ENCODE data around the gene POLD2.
A peak's percentile ranks its signal among the peaks of the same experiment; 100 is the strongest.

POLD2 gene

GRCh38 chr7:44097064-44097932 is 26.1 kb downstream of the POLD2 start:
- TF ChIP-seq CTCF (IDR thresholded peaks at IDR 0.05; ENCODE audit: control insufficient read depth, extremely low read depth, insufficient read depth), result no peak
- no peak for DNase-seq (ENCODE audit: low read depth)
- H3K4me3 ChIP-seq (ENCODE audit: low read depth, low read length), result no peak overlapping the region

GRCh38 chr7:44096326-44096881 is 26.9 kb downstream of the POLD2 start:
- no peak for TF ChIP-seq CTCF (IDR thresholded peaks at IDR 0.05; ENCODE audit: control insufficient read depth, extremely low read depth, insufficient read depth)
- DNase-seq (ENCODE audit: low read depth), result no peak
- H3K4me3 ChIP-seq (ENCODE audit: low read depth, low read length), result no peak overlapping the region

GRCh38 chr7:44095781-44096180 is 27.6 kb downstream of the POLD2 start:
- TF ChIP-seq CTCF (IDR thresholded peaks at IDR 0.05; ENCODE audit: control insufficient read depth, extremely low read depth, insufficient read depth), result no peak
- no peak for DNase-seq (ENCODE audit: low read depth)
- H3K4me3 ChIP-seq (ENCODE audit: low read depth, low read length), result no peak overlapping the region

- H3K4me3 ChIP-seq (ENCODE audit: low read depth, low read length), result no peak overlapping the region
- DNase-seq (ENCODE audit: low read depth), result peak; percentile 8
- no peak for TF ChIP-seq CTCF (IDR thresholded peaks at IDR 0.05; ENCODE audit: control insufficient read depth, extremely low read depth, insufficient read depth)
Measured at GRCh38 chr7:44094883-44095592, 28.3 kb downstream of the POLD2 start.

- no peak for TF ChIP-seq CTCF (IDR thresholded peaks at IDR 0.05; ENCODE audit: control insufficient read depth, extremely low read depth, insufficient read depth)
Measured at GRCh38 chr7:44094365-44094764, 29.0 kb downstream of the POLD2 start.

GRCh38 chr7:44093102-44093641 is 30.2 kb downstream of the POLD2 start:
- no peak overlapping the region for H3K4me3 ChIP-seq (ENCODE audit: low read depth, low read length)
- no peak for DNase-seq (ENCODE audit: low read depth)
- TF ChIP-seq CTCF (IDR thresholded peaks at IDR 0.05; ENCODE audit: control insufficient read depth, extremely low read depth, insufficient read depth), result no peak

More at GRCh38 chr7:44094365-44094764, 29.0 kb downstream of the POLD2 start:
- H3K4me3 ChIP-seq (ENCODE audit: low read depth, low read length), result no peak overlapping the region
- DNase-seq (ENCODE audit: low read depth), result no peak

Data from LNCaP clone FGC (cell line).